Left lung (tissue), 10 donors: Measurements from ENCODE around the gene ATP1A2. TPM values are rescaled to one million over a fixed set of nuclear protein-coding genes. Genes with fewer than 3 reads are reported as not detected.

Experiments
- ATAC-seq: fragments of 200-7000 bp; cut with Tn5 transposase; one replicate; pipeline ENCODE4 v1.9.1; 2020; ENCODE audit warnings: moderate library complexity
- DNase-seq, 4 donors: peaks; one replicate each; pipeline ENCODE4 v3.0.0-alpha.2; 2013 to 2020
- H3K27ac ChIP-seq, 2 donors: fragments of 200-600 bp; sonication (generic) in 1 of 2; one replicate each; pipeline versions ENCODE4 v1.5.0 to v1.8.0; 2020 to 2021
- H3K27me3 ChIP-seq, 2 donors: fragments of 200-600 bp; sonication (generic) in 1 of 2; one replicate each; pipeline versions ENCODE4 v1.5.0 to v1.8.0; 2020 to 2021
- H3K36me3 ChIP-seq, 2 donors: fragments of 200-600 bp; sonication (generic) in 1 of 2; one replicate each; pipeline versions ENCODE4 v1.5.0 to v1.8.0; 2020 to 2021
- H3K4me1 ChIP-seq, 2 donors: fragments of 200-600 bp; one replicate each; pipeline ENCODE4 v1.8.0; 2021
- H3K4me3 ChIP-seq, 2 donors: fragments of 200-600 bp; sonication (generic) in 1 of 2; one replicate each; pipeline versions ENCODE4 v1.5.0 to v1.8.0; 2020 to 2021; ENCODE audit warnings: mild to moderate bottlenecking in 1 of 2
- H3K9me3 ChIP-seq, 2 donors: fragments of 200-600 bp; sonication (generic) in 1 of 2; one replicate each; pipeline versions ENCODE4 v1.5.0 to v1.8.0; 2020 to 2021
- CTCF ChIP-seq, 2 donors: fragments of 200-600 bp; sonication (generic) in 1 of 2; IDR thresholded peaks; one replicate each; pipeline versions ENCODE4 v1.5.0 to v1.8.0; 2021; ENCODE audit warnings: antibody characterized with exemption in 2 of 2
- intact Hi-C, 2 donors: fragments of 100-400 bp; cut with DNase I; formaldehyde crosslinking; loops; one replicate each; pipeline versions ENCODE4 v1.11.2 to v1.14.2; 2022
- polyA plus RNA-seq, 6 donors: library from polyadenylated mRNA; unstranded; fragments of 120-200 nt; gene quantifications; one replicate each; pipeline ENCODE4 v1.2.1, GENCODE V29; 2013; ENCODE audit not compliant: insufficient read length in 6 of 6
- total RNA-seq, 2 donors: library from RNA; stranded (reverse); fragmentation: NEBNext Ultra II Directional; extraction: Animal tissue kit (Norgen Biotek cat#: 25700); gene quantifications; one replicate each; pipeline ENCODE4 v1.2.1, GENCODE V29; 2021
- donor health status: DM: no; HTN: yes; CAD: no.
- donor health status: DM: no; HTN: no; CAD: no.

Gene ATP1A2
- total and polyA plus RNA-seq, 8 donors = 2.8 to 15.9 (median 10.4) TPM

- ATAC-seq (no peak), DNase-seq (no peak)
- TF ChIP-seq CTCF (IDR thresholded peaks at IDR 0.05) = no peak
- Histone ChIP-seq H3K36me3 (no peaks in the 10 kb centered on the region), H3K27me3 (no peaks in the 10 kb centered on the region), H3K9me3 (no peaks in the 10 kb centered on the region), H3K4me3 (no peak overlapping the region), H3K4me1 (no peaks in the 10 kb centered on the region), H3K27ac (no peak overlapping the region)
- intact Hi-C loops = no loop called here
Measured at GRCh38 chr1:160156361-160156760, 40.8 kb downstream of the ATP1A2 start.

GRCh38 chr1:160157174-160157573 lies 41.6 kb downstream of the ATP1A2 start:
- peak in 1 of 4 donors; percentile 13 for DNase-seq
- Histone ChIP-seq H3K4me1 (peaks cover 0 to 5% of the 10 kb centered on the region in 2 donors), H3K27me3 (no peaks in the 10 kb centered on the region), H3K36me3 (no peaks in the 10 kb centered on the region), H3K27ac (no peak overlapping the region), H3K4me3 (no peak overlapping the region), H3K9me3 (no peaks in the 10 kb centered on the region)
- ATAC-seq = no peak
- intact Hi-C loops = no loop called here
- TF ChIP-seq CTCF (IDR thresholded peaks at IDR 0.05) = no peak

GRCh38 chr1:160158031-160158430 lies 42.5 kb downstream of the ATP1A2 start:
- DNase-seq (no peak), ATAC-seq (no peak)
- TF ChIP-seq CTCF (IDR thresholded peaks at IDR 0.05) = no peak
- Histone ChIP-seq H3K4me3 (no peak overlapping the region), H3K36me3 (no peaks in the 10 kb centered on the region), H3K4me1 (peaks cover 0 to 5% of the 10 kb centered on the region in 2 donors), H3K27ac (no peak overlapping the region), H3K27me3 (no peaks in the 10 kb centered on the region), H3K9me3 (no peaks in the 10 kb centered on the region)
- intact Hi-C loops = no loop called here

DNA sequence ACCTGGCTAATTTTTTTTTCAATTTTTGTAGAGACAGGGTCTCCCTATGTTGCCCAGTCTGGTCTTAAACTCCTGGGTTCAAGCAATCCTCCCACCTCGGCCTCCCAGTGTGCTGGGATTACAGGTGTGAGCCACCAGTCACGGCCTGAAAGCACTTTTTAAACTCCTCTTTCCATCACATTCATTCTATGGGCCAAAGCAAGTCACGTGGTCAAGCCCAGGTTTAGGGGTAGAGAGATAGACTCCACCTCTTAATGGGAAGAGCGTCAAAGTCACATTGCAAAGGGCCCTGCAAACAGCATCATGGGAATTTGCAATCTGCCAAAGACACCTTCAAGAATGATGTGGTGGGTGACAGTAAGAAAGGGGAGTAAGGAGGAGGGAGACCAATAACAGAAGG lies 43.0 kb downstream of the ATP1A2 start:
- H3K27me3 ChIP-seq = no peaks in the 10 kb centered on the region
- H3K9me3 ChIP-seq = no peaks in the 10 kb centered on the region
- no peak overlapping the region for H3K4me3 ChIP-seq
- DNase-seq = no peak
- H3K36me3 ChIP-seq = no peaks in the 10 kb centered on the region
- H3K4me1 ChIP-seq = peaks cover 0 to 5% of the 10 kb centered on the region in 2 donors
- no peak overlapping the region for H3K27ac ChIP-seq
- intact Hi-C loops = no loop called here
- no peak for ATAC-seq
- no peak for TF ChIP-seq CTCF (IDR thresholded peaks at IDR 0.05)

DNA sequence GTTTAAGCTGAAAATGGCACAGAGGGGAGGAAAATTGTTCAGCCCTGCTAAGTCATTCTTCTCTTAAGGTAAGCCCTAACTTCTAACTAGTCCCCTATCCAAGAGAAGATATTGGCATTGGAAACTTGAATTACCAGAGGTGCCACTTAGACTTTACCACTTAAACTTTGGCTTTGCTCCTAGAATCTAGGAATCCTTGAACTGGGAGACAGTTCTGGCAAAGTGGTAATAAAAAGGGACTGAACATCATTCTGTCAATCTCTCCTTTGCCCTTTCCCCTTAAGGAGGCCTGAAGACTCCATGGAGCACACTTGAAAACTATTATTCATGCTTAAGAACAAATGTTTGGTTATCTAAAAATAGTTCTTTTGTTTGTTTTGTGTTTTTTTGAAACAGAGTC lies 44.3 kb downstream of the ATP1A2 start:
- Histone ChIP-seq H3K27ac (no peak overlapping the region), H3K4me1 (peaks cover 0 to 5% of the 10 kb centered on the region in 2 donors), H3K36me3 (no peaks in the 10 kb centered on the region), H3K27me3 (no peaks in the 10 kb centered on the region), H3K4me3 (no peak overlapping the region), H3K9me3 (no peaks in the 10 kb centered on the region)
- ATAC-seq (peak; percentile 90), DNase-seq (peak in 2 of 4 donors; percentile 13 to 41)
- intact Hi-C loops = no loop called here
- TF ChIP-seq CTCF (IDR thresholded peaks at IDR 0.05) = no peak
